HG03432 (cell line): Measurements from ENCODE around the gene DOCK9.

Source experiments
- ATAC-seq: cut with Tn5 transposase; IDR thresholded peaks from one replicate; pipeline ENCODE4 v1.9.1; 2021; ENCODE audit warnings: mild to moderate bottlenecking, moderate library complexity; ENCODE audit not compliant: unreplicated experiment

Gene DOCK9

DNA sequence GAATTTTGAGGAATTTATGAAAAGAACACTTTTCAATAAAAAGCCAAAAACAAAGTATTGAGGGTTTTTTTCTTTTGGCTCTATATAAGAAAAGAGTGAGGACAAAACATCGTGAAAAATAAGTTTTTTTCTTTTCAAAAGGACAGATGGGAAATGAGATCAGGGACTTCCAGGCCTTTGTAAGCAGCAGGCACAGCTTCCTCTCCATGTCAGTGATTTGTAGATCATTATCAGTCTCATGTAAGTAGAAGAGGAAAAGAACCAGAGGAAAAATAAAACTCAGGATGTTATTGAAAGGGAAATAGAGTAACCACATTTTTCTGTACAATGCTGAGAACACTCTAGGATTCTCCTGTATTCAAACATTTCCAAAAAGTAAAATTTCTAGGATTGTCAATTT lies 29.9 kb downstream of the DOCK9 start:
- ATAC-seq: no peak

DNA sequence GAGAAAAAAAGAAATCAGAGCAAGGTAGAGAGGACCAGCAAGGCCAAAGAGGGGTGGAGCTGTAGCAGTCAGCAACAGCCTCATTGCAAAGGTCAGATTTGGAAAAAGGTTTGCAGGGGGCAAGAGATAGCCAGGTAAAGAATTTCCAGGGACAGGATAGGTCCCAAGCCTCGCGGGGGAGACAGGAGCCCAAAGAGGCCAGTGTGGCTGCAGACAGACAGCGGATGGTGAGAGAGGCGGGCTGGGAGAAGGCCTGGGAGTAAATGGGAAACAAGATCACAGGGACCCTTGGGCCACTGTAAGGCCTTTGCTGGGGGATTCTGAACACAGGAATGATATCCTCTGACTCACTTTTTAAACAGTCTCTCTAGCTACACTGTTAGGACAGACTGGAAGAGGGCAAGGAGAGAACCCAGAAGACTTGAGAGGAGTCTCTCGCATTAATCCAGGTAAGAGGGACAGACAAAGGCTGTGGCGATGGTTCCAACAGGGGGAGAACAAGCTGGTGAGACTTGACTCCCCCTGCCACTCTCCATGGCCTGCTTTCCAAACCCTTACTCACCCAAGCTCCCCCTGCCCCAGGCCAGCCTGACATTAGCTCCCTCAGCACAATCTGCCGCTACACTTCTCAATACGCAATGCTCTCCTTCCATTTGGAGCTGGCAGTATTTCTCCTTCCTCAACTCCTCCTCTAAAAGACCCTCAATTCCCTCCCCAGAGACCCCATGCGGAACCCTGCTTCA lies 31.8 kb downstream of the DOCK9 start:
- no peak for ATAC-seq

DNA sequence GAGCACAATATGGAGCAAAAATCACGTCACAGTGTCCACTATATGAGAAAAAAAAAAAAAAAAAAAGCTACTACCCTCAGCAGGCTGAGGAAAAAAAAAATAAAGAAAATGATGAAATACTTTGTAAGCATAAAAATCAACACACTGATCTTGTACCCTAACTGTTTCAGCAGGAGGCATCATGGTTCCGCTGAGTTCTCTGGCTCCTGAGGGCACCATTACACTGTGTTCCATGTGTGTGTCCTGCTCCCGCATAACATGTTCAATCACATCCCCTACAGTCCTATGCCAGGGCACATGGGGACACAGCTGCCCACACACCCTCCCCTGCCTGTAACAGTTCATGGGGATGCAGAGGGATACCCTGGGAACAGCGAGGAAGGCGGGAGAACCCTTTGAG lies 33.5 kb downstream of the DOCK9 start:
- ATAC-seq: no peak

DNA sequence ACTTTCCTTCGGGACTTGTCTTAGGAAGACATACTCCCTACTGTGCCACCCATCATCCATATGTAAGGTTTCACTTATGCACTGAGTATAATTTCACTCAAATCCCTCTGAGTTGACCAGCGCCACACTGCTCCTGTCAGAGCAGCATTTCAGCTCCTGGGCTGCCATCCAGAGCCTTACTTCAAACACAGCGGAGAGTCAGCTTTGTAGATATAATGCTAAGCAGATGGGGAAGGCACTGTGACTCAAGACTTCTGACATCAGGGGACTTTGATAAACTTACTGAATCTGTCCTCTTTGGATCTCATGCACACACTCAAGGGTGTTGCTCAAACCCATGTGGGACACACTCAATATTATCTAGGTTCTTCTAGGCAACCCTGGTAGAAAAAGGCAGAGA lies 34.9 kb downstream of the DOCK9 start:
- no peak for ATAC-seq

DNA sequence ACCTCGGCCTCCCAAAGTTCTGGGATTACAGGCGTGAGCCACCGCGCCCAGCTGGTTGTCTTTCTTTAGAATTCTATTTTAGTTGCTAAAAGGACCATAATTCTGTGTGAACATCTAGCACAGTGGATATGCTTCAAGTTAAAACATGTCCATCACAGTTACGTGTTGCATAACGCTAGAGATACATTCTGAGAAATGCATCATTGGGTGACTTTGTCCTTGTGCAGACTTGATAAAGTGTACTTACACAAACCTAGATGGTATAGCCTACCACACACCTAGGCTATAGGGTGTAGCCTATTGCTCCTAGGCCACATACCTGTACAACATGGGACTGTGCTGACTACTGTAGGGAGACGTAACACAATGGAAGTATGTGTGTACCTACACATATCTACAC lies 35.4 kb downstream of the DOCK9 start:
- no peak for ATAC-seq

DNA sequence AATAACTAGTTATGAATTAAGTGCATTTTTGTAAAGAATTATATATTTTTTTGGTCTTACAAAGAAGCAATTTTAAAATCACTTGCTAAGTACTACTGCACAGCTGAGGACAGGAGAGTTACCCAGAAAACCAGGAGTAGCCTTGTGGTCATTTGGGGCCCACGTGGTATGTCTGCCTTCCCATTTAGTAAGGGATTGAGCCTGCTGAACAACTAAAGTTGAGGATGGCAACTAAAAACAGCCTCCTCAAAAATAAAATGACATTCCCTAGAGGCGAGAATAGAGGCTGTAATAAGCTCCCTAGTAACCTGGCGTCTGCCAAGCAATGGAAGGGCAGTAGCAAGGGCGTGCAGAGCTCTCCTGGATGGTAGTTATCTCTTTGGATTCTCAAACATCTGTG lies 36.3 kb downstream of the DOCK9 start:
- no peak for ATAC-seq

DNA sequence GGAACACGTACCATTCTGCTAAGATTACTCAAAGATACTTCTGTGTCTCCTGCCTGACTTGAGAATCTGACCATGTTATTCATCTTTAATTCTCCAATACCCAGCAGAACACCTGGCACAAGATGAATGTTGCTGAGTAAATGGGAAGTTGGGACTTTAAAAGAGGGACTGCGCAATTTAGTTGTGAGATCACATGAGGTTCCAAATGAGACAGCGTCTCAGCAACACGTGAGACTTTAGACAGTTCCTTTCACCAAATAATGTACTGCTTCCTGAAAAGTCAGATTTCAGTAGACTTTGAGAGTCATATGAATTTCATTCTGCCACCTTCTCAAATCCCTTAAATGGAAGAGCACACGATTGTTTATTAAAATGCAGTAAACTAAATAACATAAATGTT lies 36.7 kb downstream of the DOCK9 start:
- ATAC-seq: no peak

DNA sequence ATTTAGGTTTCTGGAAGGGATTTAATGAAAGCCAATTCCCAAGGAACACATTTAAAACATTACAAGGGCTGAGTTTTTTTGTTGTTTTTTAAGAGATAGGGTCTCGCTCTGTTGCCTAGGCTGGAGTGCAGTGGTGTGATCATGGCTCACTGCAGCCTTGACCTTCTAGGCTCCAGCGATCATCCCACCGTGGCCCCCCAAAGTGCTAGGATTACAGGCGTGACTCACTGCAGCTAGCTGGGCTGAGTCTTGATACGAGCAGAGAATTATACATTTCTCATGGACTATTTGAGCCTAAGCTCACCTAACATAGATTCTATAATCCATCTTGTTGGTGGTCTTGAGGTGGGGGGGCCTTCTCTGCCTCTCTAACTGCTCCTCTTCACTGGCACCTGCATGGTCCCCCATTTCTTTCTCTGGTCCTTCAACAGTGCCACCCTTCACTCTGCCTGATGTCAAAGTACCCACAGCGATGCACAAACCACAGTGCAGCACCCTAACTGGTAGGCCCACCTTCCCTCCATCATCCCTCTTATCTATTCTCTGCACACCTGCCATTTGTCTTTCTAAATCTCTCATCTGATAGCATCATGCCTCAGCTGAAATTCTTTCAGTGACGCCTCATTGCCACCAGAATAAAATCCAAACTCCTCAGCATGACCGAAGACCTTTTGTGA lies 37.4 kb downstream of the DOCK9 start:
- no peak for ATAC-seq

DNA sequence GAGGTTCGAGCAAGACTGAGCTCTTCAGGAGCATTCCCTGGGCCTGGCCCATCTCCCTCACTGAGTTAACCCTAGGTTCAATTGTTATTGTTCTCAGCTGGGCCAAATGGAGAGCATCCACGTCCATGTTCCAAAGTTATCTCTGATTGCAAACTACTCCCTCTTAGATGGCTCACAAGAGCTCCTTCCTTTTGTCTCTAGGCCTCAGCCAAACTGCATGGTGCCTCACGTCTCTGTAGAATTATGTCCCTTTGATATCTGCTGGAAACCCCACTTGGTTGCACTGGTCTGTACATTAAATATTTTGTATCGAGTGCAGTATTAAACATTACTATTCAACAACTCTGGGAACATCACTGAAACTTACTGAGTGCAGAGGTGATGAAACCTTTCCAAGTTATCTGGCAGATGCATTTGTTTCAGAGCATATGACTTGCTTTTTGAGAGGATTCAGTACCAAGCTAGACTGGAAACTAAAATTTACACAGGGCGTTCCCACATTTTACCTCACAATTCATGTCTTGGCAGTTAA lies 38.1 kb downstream of the DOCK9 start:
- ATAC-seq: no peak

DNA sequence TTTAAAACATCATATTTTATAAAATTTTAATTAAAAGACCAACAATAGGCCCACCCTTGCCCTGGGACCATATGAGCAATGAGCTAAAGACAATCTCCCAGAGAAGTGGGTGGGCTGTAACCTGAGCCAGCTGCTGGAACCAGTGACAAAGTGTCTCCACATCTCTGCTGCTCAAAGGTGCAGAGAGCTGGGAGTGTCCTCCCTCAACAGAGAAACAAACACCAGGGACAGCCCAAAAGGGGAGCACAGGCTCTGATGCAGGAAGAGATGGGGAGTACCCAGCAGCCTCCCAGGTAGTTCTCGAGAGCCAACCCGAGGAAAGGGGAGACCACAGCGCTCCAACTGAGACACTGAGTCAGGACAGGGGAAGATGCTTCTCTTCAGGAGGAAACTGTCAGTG lies 39.1 kb downstream of the DOCK9 start:
- no peak for ATAC-seq

DNA sequence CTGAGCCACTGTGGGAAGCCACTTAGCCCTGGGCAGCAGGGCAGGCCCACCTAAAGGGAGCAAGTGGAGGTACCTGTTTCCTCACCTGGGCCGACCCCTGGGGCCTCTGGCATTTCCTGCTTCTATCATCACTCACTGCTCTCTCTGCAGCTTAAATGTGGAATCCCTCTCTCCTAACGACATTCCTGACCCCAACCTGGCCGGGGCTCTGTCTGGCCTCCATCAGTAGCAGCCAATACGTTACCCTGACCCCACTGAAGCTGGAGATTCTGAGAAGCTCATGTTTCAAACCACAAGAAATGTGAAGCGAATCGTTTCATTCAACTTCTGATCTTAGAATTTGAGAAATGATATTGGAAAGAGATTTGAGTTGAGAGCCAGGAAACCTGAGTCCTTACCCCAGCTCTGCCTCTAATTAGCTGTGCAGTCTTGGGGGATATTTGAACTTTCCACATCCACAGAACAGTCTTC lies 39.9 kb downstream of the DOCK9 start:
- ATAC-seq: no peak

DNA sequence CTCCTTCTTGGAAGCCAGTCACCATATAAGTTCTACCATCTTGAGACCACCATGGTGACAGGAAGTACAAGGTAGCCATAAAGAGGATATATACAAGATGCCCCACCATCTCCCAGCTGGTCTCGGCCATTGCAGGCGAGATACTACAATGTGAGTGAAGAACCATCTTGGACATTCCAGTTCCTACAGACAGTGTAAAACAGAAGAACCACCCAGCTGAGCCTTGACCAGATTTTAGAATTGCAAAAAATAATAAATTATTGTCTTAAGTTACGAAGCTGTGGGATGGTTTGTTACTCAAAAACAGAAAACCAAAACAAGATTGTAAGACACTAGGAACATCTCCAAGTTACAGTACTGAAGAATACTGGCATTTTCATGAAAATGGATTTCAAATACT lies 43.6 kb downstream of the DOCK9 start:
- no peak for ATAC-seq

DNA sequence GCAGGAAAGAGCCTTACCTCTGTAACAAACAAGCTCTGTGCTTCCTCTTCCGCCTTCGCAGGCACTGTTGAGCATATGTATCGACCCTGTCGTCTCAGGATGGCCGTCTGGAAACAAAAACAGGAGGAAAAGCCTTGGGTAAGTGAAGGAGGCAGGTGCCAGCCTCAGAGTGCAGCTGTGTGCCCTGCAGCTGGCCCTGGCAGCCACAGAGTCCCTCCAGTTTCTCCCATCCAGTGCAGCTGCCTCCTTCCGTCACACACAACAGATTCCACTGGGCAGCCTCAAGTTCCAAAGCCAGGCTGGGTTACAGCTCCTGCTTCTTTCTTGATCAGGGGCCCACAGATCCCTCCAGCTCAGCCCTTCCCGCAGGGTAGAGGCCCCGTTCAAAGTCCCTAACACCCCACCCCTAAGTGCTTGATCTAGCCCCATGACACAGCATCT lies 47.7 kb downstream of the DOCK9 start:
- ATAC-seq: no peak

DNA sequence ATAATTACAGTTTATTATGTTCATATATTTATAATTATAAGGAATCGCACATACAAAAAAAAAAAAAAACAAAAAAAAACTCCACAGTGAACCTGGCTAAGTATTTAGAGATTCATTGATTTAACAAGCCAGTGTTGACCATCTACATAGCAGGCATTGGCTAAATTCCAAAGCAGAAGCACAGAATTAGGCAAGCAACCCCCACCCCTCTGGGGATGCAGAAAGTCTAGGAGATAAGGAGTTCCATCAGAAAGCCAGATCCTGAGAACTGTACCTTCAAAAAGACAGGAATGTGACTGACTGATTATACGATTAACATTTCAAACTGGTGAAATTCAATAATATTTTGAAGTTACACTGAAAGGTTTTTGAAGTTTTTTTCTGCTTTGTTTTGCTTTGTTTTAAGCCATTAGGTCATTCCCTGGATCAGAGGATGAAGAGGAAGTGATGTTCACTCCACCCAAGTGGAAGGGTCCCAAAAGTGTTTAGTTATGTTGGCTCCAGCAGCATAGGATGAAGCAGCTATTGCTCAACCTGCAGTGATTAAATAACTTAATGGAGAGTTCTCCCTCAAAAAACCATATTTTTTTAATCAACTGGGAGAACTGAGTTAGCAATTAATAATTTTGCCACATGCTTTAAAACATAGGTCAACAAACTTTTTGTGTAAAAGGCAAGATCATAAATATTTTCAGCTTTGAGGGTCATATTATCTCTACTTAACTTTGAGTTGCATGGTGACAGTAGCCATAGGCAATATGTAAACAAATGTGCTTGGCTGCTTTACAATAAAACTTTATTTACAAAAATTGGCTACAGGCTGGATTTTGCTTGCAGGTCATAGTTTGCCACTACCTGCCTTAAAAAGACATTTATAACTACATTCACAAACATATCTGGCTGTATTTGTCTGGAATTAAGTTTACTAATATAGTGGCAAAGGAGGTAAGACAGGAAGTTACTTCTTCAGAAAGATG lies 49.6 kb downstream of the DOCK9 start:
- ATAC-seq: no peak

DNA sequence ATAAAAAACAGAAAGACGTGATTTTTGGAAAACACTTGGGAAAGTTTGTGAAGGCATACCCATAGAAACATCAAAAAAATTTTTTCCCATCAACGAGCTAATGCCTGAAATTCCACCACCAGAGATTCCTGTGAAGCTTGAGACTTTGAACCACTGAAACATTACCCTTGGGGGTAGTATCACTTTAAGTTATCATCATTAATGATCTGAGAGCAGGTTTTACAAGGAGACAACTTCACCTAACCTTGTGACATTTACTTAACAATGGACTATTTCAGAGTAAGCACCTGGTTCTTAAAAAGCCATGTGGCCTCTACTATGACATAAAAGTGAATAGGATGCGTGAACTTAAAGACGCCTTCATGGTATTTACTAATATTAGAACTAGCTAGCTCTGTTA lies 51.9 kb downstream of the DOCK9 start:
- ATAC-seq: no peak

DNA sequence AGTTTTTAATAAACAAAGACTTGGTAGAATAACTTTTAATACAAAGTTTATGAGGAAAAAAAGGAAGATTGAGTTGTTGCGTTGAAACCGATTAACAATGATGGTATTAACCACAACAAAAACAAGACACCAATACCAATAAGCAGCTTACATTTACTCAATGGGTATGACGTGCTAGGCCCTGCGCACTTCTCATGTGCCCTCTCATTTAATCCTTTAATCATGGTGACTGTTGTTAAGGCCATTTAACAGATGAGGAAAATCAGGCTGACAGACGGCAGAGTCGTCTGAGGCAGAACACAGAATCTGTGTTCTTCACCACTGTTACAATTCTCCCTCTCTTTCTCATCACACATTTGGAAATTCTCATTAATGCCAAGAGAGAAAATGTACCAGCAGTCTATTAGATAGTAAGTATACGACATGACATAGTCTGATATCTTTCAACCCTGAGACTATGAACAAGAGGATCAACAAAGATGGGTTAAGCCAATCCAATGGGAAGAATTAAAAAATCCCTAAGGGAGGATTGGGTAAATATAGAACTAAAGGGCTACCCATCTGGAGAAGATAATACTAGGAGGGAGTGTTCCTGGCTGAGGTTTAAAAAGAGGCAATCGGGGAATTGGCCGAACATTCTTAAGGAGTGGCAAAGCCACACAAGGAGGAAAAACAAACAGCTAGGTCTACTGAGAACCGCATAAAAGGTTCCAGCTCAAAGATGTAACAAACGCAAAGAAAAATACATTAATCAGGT lies 54.0 kb downstream of the DOCK9 start:
- ATAC-seq: no peak

DNA sequence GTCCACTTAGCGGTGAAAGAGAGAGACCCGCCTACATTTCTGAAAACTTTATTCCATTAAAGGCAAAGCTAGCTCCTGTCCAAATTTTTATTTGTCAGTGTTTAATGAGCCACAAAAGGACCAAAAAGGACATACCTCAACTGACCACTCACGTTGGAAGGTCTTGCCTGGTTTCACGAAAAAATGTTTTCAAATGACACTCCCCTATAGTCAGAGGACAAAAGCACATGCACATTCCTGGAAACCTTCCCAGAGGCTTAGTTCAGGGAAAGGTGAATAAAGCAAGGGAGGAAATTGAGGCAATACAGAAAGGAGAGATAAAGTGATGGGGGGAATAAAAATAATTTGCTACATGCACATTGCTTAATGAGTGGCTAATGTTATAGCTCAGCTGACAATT lies 55.6 kb downstream of the DOCK9 start:
- no peak for ATAC-seq

DNA sequence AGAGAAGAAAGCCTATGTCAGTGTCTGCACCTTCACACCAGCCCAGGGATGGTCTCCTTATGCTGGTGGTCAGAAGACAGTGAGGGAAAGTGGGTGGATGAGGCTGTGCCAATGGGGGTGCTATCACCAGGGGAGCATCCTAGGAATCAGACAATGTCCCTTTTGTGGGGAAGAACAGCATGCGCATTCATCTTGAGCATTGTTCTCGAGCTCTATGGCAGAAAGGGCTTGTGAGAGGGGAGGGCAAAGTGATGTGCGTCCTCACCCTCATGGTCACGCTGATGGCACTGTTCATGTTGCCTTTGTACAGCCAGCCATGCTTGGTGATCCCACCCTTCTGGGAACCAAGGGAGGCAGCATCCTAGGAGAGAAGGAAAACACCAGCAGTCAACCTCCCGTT lies 56.1 kb downstream of the DOCK9 start:
- ATAC-seq: no peak

DNA sequence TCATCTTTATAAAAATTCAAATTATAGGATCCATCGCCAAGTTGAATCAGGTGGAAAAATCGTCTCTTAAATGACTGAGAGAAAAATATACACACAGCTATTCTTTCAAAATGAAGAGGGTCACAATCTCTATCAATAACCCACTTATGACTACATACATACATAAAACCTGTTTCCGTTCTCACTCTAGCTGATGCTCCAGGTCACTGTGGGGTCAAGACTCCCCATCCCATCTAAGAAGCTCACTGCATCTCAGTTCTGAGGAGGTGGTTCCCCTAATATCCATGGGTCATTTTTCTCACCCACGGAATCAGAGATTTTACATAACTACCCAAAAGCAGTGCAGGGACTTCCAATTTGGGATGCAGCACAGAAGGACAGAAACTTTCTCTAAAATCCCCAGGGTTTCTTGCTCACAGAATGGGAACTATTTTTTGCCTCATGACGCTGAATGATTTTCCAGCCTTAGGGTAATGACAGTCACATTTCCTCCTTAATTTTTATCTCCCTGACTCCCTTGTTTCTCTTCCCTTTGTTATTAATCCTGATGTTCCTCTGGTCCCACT lies 56.8 kb downstream of the DOCK9 start:
- ATAC-seq: no peak

DNA sequence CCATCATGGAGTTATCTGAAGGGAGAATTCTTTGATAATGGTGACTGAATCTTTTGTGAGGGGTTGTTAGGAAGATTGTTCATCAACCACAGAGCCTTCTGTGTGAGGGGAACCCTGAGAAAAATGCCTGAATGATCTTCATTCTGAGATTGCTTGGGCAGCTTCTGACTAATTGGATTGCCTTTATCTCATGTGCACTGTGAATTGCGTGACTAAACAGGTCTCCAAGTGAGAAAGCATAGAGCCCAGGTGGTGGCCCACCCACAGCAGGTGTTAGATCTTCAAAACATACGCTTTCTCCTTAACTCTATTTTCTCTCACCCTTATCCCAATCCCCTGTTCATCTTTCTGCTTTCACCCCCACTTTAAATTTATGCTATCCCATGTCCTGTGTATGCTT lies 58.3 kb downstream of the DOCK9 start:
- no peak for ATAC-seq
